ENCODE data around the gene GATAD2A. TPM values are rescaled to one million over a fixed set of nuclear protein-coding genes. Genes with fewer than 3 reads are reported as not detected.
A peak's percentile ranks its signal among the peaks of the same experiment; 100 is the strongest.

Gene GATAD2A
- total RNA-seq, 1 donor from 2014 or later = 84.0 TPM

- Histone ChIP-seq H3K27ac (no peak overlapping the region), H3K36me3 (no peaks in the 10 kb centered on the region), H3K4me1 (peaks cover 43% of the 10 kb centered on the region), H3K4me3 (no peak overlapping the region), H3K9me3 (no peaks in the 10 kb centered on the region), H3K27me3 (ENCODE audit: low read depth) (no peaks in the 10 kb centered on the region)
- no peak for TF ChIP-seq CTCF (IDR thresholded peaks at IDR 0.05)
- ATAC-seq (no peak), DNase-seq (no peak)
- intact Hi-C loops (cut with DNase I) = no loop called here
These were observed 5.6 kb upstream of the GATAD2A start for GRCh38 chr19:19399733-19400433.

- ATAC-seq (no peak), DNase-seq (no peak)
- H3K4me1 ChIP-seq = peaks cover 52% of the 10 kb centered on the region
- H3K27me3 ChIP-seq (ENCODE audit: low read depth) = no peaks in the 10 kb centered on the region
- no peaks in the 10 kb centered on the region for H3K36me3 ChIP-seq
- H3K27ac ChIP-seq = peak overlapping the region; percentile 56
- no peak for TF ChIP-seq CTCF (IDR thresholded peaks at IDR 0.05)
- intact Hi-C loops (cut with DNase I) = no loop called here
- no peaks in the 10 kb centered on the region for H3K9me3 ChIP-seq
- H3K4me3 ChIP-seq = no peak overlapping the region
These were observed 2.7 kb upstream of the GATAD2A start for GRCh38 chr19:19402656-19403372.

- Histone ChIP-seq H3K27ac (peak overlapping the region; percentile 56), H3K4me3 (no peak overlapping the region), H3K27me3 (ENCODE audit: low read depth) (no peaks in the 10 kb centered on the region), H3K36me3 (no peaks in the 10 kb centered on the region), H3K4me1 (peaks cover 58% of the 10 kb centered on the region), H3K9me3 (no peaks in the 10 kb centered on the region)
- DNase-seq (no peak), ATAC-seq (peak in 1 of 2 donors; percentile 11)
- intact Hi-C loops (cut with DNase I) = no loop called here
- no peak for TF ChIP-seq CTCF (IDR thresholded peaks at IDR 0.05)
These were observed 2.0 kb upstream of the GATAD2A start for GRCh38 chr19:19403373-19403901.

- Histone ChIP-seq H3K4me1 (peaks cover 72% of the 10 kb centered on the region), H3K9me3 (no peaks in the 10 kb centered on the region), H3K27ac (peak overlapping the region; percentile 90), H3K36me3 (no peaks in the 10 kb centered on the region), H3K4me3 (peak overlapping the region; percentile 88), H3K27me3 (ENCODE audit: low read depth) (no peaks in the 10 kb centered on the region)
- no peak for TF ChIP-seq CTCF (IDR thresholded peaks at IDR 0.05)
- ATAC-seq (peak; percentile 9 to 48), DNase-seq (peak; percentile 76)
- intact Hi-C loops (cut with DNase I) = no loop called here
These were observed 749 bp downstream of the GATAD2A start for GRCh38 chr19:19405971-19406877.
